Measurements from ENCODE around the gene MAP1LC3B2.

MAP1LC3B2 gene

DNA sequence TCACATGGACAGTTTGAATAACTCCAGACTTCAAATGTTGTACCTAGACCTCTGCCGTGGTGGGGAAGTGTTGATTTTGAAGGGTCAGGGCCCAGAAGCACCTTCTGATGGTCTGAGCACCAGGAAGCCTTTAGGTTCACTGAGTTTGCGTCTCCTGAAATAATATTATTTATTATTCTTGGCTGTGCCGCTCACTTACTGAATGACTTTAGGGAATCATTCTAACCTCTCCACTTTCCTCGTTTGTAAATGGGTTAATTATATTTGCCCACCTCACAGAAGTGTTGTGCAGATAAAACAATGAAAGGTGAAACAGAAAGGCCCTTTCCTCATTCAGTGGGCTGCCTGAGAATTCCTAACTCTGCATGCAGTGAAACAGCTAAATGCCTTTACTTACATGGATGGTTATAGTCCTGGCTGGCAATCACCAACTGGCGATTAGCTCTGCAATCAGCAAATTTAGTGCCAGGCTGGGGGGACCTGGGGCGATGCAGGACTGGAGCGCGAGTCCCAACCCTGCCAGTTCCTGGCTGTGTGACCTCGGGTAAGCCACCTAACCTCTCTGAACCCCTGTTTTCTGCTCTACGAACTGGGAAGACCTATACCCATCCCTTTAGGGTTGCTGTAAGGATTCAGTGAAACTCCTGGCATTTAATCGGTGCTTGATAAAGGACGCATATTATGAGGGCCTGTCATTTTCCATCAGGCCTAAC lies 57.5 kb downstream of the MAP1LC3B2 start:
- DNase-seq: no peak

GRCh38 chr12:116619246-116619645 lies 60.1 kb downstream of the MAP1LC3B2 start:
- DNase-seq: no peak

- no peak for DNase-seq
Measured at GRCh38 chr12:116620124-116620491, 60.9 kb downstream of the MAP1LC3B2 start.

GRCh38 chr12:116620492-116621191 lies 61.5 kb downstream of the MAP1LC3B2 start:
- DNase-seq: no peak

DNA sequence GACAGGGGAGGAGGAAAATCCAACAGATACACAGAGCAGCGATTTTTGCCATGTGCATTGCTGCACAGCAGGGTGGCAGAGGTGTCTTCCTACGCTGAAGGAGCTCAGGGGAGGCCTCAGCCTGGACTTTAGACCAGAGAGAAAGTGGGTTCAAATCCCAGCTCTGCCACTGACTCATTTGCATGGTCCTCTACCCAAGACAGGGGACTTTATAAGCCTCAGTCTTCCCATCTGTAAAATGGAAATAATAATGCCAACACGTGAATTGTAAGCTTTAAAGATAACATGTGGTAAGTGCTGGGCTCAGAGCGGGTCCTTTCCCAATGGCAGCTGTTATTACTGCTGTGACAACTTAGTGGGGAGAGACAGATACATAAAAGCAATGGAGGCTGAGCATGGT lies 62.0 kb downstream of the MAP1LC3B2 start:
- DNase-seq: no peak

DNA sequence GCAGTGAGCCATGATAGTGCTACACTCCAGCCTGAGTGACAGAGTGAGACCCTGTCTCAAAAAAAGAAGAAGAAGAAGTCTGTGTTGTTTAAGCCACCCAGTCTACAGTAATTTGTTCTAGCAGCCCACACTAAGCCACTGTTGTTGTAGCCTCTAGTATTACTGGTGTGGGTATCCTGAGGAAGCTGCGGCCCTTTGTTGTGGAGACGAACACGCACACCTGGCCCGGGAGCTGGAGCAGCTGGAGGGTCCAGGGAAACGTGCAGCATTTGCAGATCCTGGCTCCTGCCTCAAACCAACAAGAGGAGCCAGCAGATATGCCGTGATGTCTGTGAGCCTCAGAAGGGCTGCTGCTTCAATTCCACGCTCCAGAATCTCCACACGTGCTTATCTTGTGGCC lies 65.3 kb downstream of the MAP1LC3B2 start:
- DNase-seq: no peak

- no peak for DNase-seq
Measured at GRCh38 chr12:116626153-116626552, 67.0 kb downstream of the MAP1LC3B2 start.
